Stimulated activated CD8-positive, alpha-beta memory T cell treated with anti-CD3 and anti-CD28 coated beads, Interleukin-4, amount 100 ng/mL, for 24 hours (primary cell): ENCODE results near the gene HIF1A.
"Not testable (repeated sequence)": the region's sequence is repeated elsewhere in the genome, so short reads cannot be mapped to it uniquely, and the experiment has no call there.

Experiments used
- DNase-seq: peaks from one replicate; pipeline ENCODE4 v3.0.0-alpha.2; 2020; ENCODE audit warnings: low read depth

HIF1A gene

DNA sequence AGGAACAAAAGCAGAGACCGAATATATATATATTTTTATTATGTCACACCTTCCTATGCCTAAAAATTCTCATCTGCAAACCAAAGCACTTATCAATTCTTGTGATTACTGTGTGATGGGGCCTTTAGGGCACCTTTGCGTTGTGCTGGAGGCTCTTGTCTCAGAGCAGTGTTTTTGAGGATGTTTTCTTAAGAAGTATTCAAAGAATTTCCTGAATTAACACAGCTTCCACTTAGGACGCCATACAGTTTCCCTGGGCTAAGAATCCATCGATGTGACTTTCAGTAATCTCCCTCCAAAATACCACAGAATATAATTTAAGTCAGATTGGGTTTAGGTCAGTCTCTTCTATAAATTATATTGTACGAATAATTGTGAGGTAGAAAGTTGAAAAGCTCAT lies 22.0 kb upstream of the HIF1A start:
- no peak for DNase-seq

DNA sequence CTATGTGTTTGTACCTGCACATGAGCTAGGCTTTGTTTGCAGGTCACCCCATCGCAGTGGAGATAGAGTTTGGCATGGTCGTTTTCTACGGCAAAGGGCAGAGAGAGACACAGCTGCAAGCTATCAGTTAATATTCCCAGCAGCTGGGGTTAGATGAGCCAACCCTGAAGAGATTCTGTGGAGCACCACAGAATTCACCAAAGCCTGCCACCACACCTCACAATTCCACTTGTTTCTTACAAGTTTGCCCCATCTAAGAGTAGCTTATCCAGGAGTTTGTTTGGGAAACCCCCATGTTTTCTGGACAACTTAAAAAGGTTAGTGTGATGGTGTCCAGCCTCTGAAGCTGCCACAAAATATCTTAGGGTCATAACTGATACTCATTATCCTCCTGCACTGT lies 20.0 kb upstream of the HIF1A start:
- DNase-seq = no peak

DNA sequence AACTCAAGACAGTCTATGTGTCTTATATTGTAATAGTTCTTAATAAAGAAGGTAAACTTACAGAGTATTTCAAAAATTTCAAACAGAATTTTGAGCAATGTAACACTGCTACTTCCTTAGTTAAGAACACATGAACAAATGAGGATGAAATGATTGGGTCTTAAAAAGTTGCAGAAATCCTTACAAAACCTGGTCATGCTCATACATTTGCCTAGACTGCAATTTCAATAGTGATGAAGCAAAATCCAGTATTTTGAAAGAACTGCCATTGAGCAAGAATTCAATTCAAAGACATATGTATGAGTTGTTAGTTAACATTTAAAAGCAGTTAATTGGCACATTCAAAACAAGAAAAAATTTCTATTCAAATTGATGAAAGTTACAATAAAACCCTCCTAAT lies 17.8 kb upstream of the HIF1A start:
- no peak for DNase-seq

DNA sequence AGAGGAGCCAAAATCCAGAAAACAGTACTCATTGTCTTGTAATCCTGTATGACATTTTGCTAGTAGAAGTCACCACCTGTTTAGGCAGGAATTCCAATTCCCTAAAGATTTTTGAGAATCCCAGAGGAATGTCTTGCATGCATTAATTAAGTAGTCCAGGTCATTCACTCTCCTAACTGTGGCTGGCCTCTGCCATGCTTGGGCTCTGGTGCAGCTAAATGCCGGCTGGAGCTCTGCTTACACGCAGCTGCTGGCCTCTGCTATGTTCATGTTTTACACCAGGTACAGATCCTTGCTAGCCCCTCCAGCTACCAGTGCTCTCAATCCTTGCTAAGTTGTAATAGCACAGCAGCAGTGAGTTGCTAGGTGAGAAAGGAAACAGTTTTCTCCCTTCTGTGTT lies 16.3 kb upstream of the HIF1A start:
- no peak for DNase-seq

DNA sequence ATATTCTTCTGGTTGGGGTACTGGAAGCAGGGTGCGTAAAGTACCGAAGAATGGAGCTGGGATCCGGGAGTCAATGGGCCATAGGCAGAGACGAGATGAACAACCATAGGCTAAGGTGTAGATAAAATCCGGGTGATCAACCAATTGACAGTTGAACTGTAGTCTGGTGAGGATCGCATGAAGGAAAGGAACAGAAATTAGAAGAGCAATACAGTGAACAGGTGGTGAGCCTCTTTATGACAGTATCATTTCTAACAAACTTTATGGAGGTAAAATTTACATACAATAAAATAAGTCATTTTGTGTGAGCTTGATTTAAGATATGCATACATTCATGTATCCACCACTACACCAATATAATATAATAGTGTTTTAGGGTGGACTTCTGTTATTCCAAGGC lies 13.9 kb upstream of the HIF1A start:
- no peak for DNase-seq

DNA sequence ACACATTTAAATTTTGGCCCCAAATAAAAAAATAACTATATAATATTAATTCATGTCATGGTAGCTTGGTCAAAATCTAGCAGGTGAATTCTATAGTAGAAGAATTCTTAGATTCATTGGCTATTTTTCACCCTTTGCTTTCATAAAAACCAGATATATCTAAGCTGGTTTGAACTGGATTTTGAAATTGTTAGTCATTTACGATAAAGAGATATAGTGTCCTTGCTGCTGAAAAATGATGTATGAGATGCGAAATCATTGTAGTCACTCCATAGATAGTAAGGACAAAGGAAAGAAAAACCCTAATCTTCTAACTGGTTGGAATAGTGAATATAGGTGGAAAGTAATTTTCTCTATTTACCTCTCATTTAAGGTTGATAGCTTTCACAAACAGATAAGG lies 12.2 kb upstream of the HIF1A start:
- DNase-seq = no peak

DNA sequence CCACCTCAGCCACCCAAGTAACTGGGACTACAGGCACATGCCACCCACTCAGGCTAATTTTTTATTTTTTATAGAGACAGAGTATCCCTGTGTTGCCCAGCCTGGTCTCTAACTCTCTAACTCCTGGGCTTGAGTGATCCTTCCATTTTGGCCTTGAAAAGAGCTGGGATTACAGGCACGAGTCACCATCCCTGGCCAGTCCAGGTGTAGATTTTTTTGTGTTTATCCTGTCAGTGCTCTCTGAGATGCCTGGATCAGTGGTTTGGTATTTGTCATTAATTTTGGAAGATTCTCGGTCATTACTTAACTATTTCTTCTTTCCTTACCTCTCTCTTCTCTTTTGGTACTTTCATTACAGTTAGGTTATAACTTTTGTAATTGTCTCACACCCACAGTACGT lies 5.3 kb upstream of the HIF1A start:
- no peak for DNase-seq

DNA sequence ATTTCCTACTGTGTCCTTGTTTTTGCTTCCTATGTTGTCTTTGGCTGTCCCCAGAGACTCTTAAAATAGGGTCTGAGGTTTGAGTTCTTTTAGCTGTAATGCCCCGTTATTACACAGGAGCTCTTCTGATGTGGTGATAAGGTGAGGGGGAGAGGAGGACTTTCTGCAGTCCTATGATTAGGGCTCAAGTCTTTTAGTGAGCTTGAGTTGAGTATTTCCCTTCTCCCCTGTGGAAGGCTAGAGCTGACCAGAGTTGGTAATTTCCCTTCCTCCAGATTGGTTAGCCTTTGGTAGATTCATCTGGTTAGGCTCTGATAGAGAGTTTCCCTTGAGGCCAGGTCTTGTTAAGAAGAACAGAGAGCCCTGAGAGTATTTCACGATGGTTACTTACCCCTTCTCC lies 4.3 kb upstream of the HIF1A start:
- DNase-seq = no peak

DNA sequence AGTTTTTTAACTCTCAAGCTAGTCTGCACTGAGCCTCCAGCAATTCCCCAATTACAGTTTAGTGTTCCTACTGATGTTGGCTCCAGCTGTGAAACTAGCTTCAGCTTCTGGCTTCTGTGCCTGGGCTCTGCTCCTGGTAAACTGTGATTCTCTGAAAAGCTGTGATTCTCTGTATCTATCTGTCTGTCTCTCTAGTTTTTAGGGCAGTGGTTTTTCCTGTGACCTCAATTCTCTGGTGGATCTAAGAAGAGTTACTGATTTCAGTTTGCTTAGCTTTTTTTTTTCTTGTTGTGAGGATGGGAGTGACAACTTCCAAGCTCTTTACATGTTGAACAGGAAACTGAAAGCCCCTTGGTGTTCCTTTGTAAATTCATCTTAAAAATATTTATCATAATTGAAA lies 3.8 kb upstream of the HIF1A start:
- no peak for DNase-seq

DNA sequence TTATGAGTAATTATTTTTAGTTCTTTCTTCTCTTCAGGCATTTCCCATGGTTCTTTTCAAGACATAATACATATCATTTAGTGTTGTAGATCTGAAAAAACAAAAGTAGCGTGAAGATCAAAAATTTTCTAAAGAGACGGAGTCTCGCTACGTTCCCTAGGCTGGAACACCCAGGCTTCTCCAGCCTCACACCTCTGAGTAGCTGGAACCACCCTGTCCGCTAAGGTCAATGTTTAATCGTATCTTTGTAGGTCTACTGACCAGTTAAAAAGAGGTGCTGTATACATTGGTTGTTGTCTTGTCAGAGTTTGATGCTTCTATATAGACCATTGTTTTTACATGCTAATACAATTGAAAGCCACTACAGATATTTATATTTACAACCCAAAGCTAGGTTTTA lies 1.3 kb upstream of the HIF1A start:
- no peak for DNase-seq

DNA sequence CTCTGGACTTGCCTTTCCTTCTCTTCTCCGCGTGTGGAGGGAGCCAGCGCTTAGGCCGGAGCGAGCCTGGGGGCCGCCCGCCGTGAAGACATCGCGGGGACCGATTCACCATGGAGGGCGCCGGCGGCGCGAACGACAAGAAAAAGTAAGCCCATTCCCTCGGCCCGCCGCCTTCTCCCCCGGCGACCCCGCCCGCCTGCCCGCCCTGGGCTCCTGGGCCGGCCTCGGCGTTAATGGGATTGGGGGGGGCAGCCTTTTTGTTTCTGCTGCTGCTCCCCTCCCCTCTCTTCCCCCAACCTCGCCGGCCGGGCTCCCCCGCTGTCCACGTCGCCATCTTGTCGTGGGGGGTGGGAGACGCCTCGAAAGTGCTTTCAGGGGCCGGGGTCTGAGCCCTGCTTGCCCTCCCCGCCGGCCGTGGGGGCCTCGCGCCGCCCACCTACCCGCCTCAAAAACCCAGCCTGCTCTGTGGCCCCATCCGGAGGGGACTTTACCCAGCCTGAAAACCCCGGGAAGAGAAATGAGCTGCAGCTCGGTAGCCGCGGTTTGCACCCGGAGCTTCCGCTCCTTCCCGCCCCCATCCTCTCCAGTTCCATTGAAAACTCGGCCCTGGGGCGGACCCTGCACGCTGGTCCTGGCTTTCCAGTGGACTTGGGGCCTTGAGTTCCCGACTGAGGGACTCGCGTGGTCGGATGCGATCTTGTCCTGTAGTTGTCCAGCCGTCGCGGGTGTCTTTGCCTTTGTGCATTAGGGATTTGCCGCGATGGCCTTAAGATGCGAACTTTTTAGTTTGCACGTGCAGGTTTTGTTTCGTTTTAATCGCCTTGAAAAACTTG lies 598 bp downstream of the HIF1A start:
- peak; percentile 33 for DNase-seq

DNA sequence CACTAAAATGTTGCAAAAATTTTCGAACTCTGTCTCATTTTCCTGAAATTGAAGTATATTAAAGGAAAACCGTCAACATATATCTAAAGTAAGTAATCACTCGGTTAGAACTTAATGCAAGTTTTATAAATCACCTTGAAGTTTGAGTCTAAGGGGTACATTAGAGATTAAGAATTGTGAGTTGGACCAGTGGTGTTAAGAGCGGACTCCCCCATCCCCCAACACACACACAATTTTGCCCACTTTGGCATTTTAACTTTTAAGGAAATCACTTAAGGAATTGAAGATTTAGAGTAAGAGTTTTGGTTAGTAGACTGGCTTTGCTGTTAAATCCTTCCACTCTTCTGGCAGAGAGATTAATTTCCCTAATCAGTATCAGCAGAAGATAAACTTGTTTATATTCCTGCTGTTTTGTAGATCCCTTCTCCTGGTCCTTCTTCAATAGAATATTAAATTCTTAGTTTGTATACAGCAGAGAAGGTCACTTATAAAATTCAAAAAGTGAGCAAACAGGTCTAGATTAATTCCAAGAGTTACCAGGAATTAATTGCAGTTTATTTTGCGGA lies 1.5 kb downstream of the HIF1A start:
- no peak for DNase-seq

DNA sequence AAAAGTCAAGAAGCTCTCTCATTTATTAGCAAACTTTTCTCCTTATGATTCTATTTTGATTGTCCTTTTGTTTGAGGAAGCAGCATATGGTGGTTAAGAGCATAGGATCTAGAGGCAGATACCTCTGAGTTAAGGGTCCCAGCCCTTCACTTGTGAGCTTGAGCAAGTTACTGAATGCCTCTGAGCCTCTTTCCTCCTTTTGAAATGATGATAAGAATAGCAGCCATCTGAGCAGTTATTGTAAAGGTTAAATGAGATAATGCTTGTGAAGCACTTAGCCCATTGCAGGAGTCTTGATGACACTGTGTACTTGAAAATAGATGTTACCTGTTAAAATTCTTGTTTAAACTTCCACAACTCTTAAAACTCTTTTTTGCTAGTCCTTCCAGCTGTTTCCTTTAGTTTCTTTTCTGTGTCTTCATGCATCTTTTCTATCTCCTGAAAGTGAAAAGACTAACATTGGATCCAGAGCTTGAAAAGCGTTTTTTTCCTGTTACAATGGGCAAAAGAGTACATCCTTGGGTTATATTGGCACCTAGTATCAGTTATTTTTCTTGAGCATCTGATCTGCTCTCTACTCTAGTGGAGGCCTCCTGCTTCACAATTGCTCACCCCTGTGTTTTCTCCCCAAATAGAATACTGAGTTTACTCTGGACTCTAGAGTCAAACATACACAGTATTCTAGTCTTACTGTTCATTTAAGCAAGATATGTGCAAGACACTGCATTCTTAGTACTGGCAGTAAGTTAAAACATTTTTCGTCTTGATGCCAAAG lies 3.1 kb downstream of the HIF1A start:
- DNase-seq = no peak

DNA sequence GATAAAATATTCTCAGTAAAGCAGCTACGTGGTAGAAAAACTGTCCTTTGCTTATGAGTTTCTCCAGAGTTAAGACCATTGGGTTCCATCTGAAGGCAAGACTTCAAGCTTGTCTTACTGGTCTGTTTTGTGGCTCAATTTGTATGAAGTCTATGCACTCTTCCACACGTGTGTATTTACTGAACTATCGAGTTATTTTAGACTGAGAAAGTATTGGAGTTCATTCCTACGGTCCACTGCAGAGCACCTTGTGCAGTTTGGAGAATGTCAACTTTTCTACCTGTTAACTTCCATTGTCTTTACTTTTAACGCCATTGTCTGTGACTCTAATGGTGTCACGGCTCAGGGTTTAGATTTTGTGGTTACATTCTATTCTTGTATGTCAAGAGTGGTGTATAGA lies 3.7 kb downstream of the HIF1A start:
- no peak for DNase-seq

DNA sequence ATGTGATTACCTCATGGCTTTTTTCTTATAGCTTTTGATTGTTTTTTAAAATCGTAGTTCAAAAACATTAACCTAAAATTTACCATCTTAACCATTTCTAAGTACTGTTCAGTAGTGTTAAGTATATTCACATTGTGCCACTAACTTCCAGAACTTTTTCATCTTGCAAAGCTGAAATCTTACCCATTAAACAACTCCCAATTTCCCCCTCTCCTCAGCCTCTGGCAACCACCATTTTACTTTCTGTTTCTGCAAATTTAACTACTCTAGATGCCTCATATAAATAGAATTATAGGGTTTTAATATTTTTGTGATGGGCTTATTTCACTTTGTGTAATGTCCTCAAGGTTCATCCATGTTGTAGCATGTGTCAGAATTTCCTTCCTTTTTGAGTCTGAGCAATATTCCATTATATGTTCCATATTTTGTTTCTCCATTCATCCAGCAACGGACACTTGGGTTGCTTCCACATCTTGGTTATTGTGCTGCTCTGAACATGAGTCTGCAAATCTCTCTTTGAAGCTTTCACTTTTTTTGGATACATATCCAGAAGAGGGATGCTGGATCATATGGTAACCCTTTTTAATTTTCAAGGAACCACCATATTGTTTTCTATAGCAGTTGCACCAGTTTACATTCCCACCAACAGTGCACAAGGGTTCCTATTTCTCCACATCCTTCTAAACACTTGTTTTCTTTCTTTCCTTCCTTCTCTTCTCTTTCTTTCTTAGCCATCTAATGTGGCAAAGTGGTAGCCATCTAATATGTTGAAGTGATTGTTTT lies 5.0 kb downstream of the HIF1A start:
- DNase-seq = no peak

DNA sequence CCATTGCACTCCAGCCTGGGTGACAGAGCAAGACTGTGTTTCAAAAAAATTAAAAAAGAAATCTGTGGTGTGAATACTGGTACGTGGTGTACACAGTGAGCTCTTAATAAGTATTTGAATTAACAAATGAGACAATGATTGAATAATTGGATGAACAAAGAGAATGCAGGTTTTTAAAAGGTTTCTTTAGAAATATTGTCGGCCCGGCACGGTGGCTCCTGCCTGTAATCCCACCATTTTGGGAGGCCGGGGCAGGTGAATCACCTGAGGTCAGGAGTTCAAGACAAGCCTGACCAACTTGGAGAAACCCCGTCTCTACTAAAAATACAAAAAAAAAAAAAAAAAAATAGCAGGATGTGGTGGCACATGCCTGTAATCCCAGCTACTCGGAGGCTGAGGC lies 6.6 kb downstream of the HIF1A start:
- DNase-seq = no peak

DNA sequence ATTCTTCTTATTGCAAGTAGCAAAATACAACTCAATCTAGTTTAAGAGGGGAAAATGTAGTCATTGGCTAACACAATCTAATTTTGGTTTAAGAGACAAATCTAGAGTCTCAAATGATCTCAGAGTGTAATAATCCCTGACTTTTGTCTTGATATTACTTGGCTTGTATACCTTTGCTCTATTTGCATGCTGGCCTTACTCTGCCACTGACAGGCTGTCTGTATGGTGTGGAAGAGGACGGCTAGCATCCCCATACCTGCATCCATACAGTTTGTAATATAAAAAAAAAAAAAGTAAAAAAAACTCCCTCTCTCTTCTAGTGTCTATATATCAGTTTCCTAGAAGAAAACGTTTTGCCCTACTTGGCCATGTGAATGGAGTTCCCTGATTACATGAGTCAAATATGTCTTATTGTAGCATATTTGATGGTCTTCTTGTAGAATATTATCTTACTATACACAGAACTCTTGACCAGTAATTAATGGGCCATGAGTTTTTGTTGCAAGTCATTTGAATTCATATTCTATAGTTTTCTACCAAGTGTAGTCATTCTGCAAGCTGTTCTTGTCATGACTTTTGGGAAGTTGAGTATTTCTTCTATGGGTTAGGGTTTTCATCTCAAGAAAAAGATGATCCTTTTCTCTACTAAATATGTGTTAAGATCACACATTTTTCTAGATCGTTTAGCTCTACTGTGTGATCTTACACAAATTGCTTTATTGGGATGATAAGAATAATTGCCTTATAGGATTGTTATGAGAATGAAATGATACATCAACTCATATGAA lies 8.2 kb downstream of the HIF1A start:
- no peak for DNase-seq

DNA sequence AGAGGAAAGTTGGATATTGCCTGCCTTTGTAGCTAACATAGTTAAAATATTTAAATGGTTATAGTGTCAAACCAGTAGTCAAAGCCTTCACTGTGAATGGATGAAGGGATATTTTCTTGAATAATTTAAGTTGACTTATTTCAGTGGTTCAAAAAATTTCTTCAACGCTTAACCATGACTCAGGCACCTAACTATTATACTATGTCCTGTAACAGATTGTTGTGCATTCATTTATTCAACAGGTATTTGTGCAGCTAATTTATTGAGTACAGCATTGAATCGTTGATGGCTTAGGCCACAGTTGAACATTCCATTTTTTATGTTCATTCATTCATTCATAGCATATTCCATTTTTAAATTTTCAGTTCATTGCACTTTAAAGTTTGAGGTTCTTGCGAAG lies 9.2 kb downstream of the HIF1A start:
- no peak for DNase-seq

DNA sequence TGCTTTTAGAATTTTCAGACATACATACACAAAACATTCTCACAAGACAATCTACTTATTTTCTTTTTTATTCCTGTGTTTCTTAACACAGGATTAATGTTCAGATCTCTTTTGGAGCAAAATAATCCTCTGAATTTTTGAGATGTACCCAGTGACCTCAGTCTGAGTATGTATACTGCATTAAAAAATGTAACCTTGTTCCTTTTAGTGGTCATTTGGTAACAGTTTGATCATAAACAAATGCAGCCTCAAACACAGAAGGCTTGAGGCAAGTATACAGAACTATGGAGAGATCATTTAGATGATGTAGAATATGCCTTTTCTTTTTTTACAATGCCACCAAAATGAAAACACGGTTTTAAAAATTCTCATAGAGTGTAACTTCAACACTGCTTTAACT lies 9.7 kb downstream of the HIF1A start:
- DNase-seq = no peak

DNA sequence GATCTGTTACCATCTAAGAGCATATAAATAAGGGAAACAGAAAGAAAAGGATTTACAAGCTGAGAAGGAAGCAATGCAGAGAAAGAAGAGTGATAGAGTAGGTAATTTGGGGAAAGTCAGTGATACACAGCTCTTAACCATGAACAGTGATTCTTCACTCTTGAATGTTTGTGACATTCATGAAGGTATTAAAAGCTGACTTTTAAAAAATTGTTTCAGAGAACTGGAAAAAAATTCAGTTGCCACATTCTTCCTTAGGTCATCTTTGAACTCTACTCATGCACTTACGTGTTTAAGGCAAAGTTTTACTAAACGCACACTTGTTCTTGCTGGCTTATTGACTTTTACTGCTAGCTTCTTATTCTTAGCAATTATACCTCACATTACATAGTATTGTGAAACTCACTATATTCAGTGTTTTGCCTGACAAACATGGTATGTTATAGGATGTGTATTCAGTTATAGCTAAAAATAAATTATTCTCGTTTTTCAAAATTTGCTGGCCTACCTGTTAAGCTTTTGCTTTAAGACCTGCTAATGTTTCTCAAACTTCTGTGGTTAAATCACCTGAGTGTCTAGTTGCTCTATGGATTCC lies 10.9 kb downstream of the HIF1A start:
- DNase-seq = no peak

DNA sequence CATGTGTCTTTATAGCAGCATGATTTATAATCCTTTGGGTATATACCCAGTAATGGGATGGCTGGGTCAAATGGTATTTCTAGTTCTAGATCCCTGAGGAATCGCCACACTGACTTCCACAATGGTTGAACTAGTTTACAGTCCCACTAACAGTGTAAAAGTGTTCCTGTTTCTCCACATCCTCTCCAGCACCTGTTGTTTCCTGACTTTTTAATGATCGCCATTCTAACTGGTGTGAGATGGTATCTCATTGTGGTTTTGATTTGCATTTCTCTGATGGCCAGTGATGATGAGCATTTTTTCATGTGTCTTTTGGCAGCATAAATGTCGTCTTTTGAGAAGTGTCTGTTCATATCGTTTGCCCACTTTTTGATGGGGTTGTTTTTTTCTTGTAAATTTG lies 12.5 kb downstream of the HIF1A start:
- DNase-seq = not testable (repeated sequence)
